ENCODE results near the gene FBRSL1. TPM values are rescaled to one million over a fixed set of nuclear protein-coding genes. Genes with fewer than 3 reads are reported as not detected.

FBRSL1 gene
- total RNA-seq, 1 donor from 2014 or later: 108 TPM

- DNase-seq (ENCODE audit: extremely low spot score, unreplicated experiment): no peak
- no peaks in the 10 kb centered on the region for H3K36me3 Mint-ChIP-seq
- H3K27me3 Mint-ChIP-seq: peaks cover 46% of the 10 kb centered on the region
- no peak overlapping the region for H3K27ac Mint-ChIP-seq
- no peaks in the 10 kb centered on the region for H3K4me1 Mint-ChIP-seq (ENCODE audit: unreplicated experiment)
- TF ChIP-seq, protein P1, sequence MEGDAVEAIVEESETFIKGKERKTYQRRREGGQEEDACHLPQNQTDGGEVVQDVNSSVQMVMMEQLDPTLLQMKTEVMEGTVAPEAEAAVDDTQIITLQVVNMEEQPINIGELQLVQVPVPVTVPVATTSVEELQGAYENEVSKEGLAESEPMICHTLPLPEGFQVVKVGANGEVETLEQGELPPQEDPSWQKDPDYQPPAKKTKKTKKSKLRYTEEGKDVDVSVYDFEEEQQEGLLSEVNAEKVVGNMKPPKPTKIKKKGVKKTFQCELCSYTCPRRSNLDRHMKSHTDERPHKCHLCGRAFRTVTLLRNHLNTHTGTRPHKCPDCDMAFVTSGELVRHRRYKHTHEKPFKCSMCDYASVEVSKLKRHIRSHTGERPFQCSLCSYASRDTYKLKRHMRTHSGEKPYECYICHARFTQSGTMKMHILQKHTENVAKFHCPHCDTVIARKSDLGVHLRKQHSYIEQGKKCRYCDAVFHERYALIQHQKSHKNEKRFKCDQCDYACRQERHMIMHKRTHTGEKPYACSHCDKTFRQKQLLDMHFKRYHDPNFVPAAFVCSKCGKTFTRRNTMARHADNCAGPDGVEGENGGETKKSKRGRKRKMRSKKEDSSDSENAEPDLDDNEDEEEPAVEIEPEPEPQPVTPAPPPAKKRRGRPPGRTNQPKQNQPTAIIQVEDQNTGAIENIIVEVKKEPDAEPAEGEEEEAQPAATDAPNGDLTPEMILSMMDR (conservative IDR thresholded peaks at IDR 0.05): no peak
- no peaks in the 10 kb centered on the region for H3K9me3 Mint-ChIP-seq
- no peak overlapping the region for H3K4me3 Mint-ChIP-seq
These were observed 7.2 kb upstream of the FBRSL1 start for GRCh38 chr12:132482771-132483170.

DNA sequence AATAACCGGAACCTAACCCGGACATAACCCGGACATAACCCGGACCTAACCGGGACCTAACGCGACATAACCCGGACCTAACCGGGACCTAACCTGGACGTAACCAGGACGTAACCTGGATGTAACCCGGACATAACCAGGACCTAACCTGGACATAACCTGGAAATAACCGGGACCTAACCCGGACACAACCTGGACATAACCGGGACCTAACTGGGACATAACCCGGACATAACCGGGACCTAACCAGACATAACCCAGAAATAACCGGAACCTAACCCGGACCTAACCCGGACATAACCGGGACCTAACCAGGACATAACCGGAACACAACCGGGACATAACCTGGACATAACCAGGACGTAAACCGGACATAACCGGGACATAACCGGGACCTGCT is 6.7 kb upstream of the FBRSL1 start:
- Mint-ChIP-seq H3K27me3 (peaks cover 50% of the 10 kb centered on the region), H3K4me1 (ENCODE audit: unreplicated experiment) (no peaks in the 10 kb centered on the region), H3K9me3 (no peaks in the 10 kb centered on the region), H3K4me3 (no peak overlapping the region), H3K36me3 (no peaks in the 10 kb centered on the region), H3K27ac (no peak overlapping the region)
- TF ChIP-seq, protein P1 (conservative IDR thresholded peaks at IDR 0.05): no peak
- no peak for DNase-seq (ENCODE audit: extremely low spot score, unreplicated experiment)

DNA sequence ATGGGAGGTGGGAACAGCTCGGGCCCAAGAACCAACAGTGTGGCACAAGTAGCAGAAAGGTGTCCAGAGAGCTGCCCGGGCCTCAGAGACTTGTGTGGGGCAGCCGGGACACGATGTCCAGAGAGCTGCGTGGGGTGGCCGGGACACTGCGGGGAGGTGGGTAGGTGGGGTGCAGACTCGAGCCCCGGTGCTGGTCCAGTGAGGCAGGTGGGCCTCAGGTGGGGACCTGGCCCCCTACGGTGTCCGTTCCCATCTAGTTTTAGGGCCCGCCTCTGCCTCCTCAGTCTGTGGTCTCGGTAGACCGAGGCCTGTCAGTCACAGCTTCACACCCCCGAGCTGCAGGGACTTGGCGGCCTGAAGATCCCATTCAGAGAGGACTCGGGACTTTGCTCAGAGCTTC is 6.3 kb upstream of the FBRSL1 start:
- no peaks in the 10 kb centered on the region for H3K4me1 Mint-ChIP-seq (ENCODE audit: unreplicated experiment)
- H3K4me3 Mint-ChIP-seq: no peak overlapping the region

GRCh38 chr12:132484183-132484890 is 5.6 kb upstream of the FBRSL1 start:
- no peaks in the 10 kb centered on the region for H3K4me1 Mint-ChIP-seq (ENCODE audit: unreplicated experiment)
- peaks cover 50% of the 10 kb centered on the region for H3K27me3 Mint-ChIP-seq
- H3K36me3 Mint-ChIP-seq: no peaks in the 10 kb centered on the region
- TF ChIP-seq, protein P1 (conservative IDR thresholded peaks at IDR 0.05): no peak
- H3K9me3 Mint-ChIP-seq: no peaks in the 10 kb centered on the region
- H3K27ac Mint-ChIP-seq: no peak overlapping the region
- no peak overlapping the region for H3K4me3 Mint-ChIP-seq
- no peak for DNase-seq (ENCODE audit: extremely low spot score, unreplicated experiment)

More for the DNA sequence above, 6.3 kb upstream of the FBRSL1 start:
- H3K27me3 Mint-ChIP-seq: peaks cover 52% of the 10 kb centered on the region
- H3K9me3 Mint-ChIP-seq: no peaks in the 10 kb centered on the region
- DNase-seq (ENCODE audit: extremely low spot score, unreplicated experiment): no peak
- TF ChIP-seq, protein P1 (conservative IDR thresholded peaks at IDR 0.05): no peak
- H3K36me3 Mint-ChIP-seq: no peaks in the 10 kb centered on the region
- H3K27ac Mint-ChIP-seq: no peak overlapping the region

- TF ChIP-seq, protein P1 (conservative IDR thresholded peaks at IDR 0.05): no peak
- Mint-ChIP-seq H3K27ac (no peak overlapping the region), H3K27me3 (peaks cover 46% of the 10 kb centered on the region)
These were observed 5.0 kb upstream of the FBRSL1 start for GRCh38 chr12:132484891-132485441.

More at GRCh38 chr12:132484891-132485441, 5.0 kb upstream of the FBRSL1 start:
- DNase-seq (ENCODE audit: extremely low spot score, unreplicated experiment): no peak
- Mint-ChIP-seq H3K4me1 (ENCODE audit: unreplicated experiment) (no peaks in the 10 kb centered on the region), H3K36me3 (no peaks in the 10 kb centered on the region), H3K9me3 (no peaks in the 10 kb centered on the region), H3K4me3 (no peak overlapping the region)
